ENCODE data around the gene KIF1B.
"Not testable (repeated sequence)": the region's sequence is repeated elsewhere in the genome, so short reads cannot be mapped to it uniquely, and the experiment has no call there.

Gene KIF1B

GRCh38 chr1:10253755-10254154 is 43.4 kb downstream of the KIF1B start:
- Histone ChIP-seq H3K9me3 (ENCODE audit: control insufficient read depth, low read length) (peaks cover 4% of the 10 kb centered on the region), H3K27ac (ENCODE audit: low read depth, low read length, severe bottlenecking) (peak overlapping the region; percentile 71), H3K36me3 (ENCODE audit: control insufficient read depth, insufficient read depth, low read length) (peaks cover 36% of the 10 kb centered on the region), H3K4me1 (ENCODE audit: control insufficient read depth, insufficient read depth, low read length, poor library complexity, severe bottlenecking) (peaks cover 6% of the 10 kb centered on the region), H3K4me3 (ENCODE audit: extremely low read depth, insufficient read depth, low read length, poor library complexity, severe bottlenecking) (no peak overlapping the region)
- 89 to 100% methylated on average over 2 to 3 of the region's 3 CpGs for WGBS, 2 experiments (ENCODE audit: insufficient coverage in 2 of 2)

GRCh38 chr1:10257851-10258250 is 47.5 kb downstream of the KIF1B start:
- H3K27ac ChIP-seq (ENCODE audit: low read depth, low read length, severe bottlenecking) = no peak overlapping the region
- no peaks in the 10 kb centered on the region for H3K9me3 ChIP-seq (ENCODE audit: control insufficient read depth, low read length)
- H3K4me3 ChIP-seq (ENCODE audit: extremely low read depth, insufficient read depth, low read length, poor library complexity, severe bottlenecking) = no peak overlapping the region
- H3K36me3 ChIP-seq (ENCODE audit: control insufficient read depth, insufficient read depth, low read length) = peaks cover 66% of the 10 kb centered on the region
- peaks cover 3% of the 10 kb centered on the region for H3K4me1 ChIP-seq (ENCODE audit: control insufficient read depth, insufficient read depth, low read length, poor library complexity, severe bottlenecking)
- 91 to 94% methylated on average over 4 of the region's 4 CpGs for WGBS, 2 experiments (ENCODE audit: insufficient coverage in 2 of 2)

DNA sequence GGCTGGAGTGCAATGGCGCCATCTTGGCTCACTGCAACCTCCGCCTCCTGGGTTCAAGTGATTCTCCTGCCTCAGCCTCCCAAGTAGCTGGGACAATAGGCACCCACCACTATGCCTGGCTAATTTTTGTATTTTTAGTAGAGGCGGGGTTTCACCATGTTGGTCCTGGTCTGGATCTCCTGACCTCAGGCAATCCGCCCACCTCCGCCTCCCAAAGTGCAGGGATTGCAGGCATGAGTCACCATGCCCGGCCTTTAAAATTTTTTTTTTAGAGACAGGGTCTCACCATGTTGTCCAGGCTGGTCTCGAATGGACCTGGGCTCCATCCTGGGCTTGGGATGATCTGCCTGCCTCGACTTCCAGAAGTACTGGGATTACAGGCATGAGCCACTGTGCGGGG is 49.2 kb downstream of the KIF1B start:
- H3K4me1 ChIP-seq (ENCODE audit: control insufficient read depth, insufficient read depth, low read length, poor library complexity, severe bottlenecking) = not testable (repeated sequence)
- WGBS, 2 experiments (ENCODE audit: insufficient coverage in 2 of 2) = 95 to 98% methylated on average over 6 to 7 of the region's 9 CpGs

GRCh38 chr1:10263450-10264082 is 53.2 kb downstream of the KIF1B start:
- Histone ChIP-seq H3K27ac (ENCODE audit: low read depth, low read length, severe bottlenecking) (no peak overlapping the region), H3K4me1 (ENCODE audit: control insufficient read depth, insufficient read depth, low read length, poor library complexity, severe bottlenecking) (no peaks in the 10 kb centered on the region), H3K9me3 (ENCODE audit: control insufficient read depth, low read length) (no peaks in the 10 kb centered on the region), H3K4me3 (ENCODE audit: extremely low read depth, insufficient read depth, low read length, poor library complexity, severe bottlenecking) (no peak overlapping the region), H3K36me3 (ENCODE audit: control insufficient read depth, insufficient read depth, low read length) (peaks cover 87% of the 10 kb centered on the region)
- WGBS, 2 experiments (ENCODE audit: insufficient coverage in 2 of 2) = 94 to 100% methylated on average over 2 of the region's 3 CpGs

More for the DNA sequence above, 49.2 kb downstream of the KIF1B start:
- H3K36me3 ChIP-seq (ENCODE audit: control insufficient read depth, insufficient read depth, low read length) = peaks cover 83% of the 10 kb centered on the region
- H3K9me3 ChIP-seq (ENCODE audit: control insufficient read depth, low read length); H3K27ac ChIP-seq (ENCODE audit: low read depth, low read length, severe bottlenecking); H3K4me3 ChIP-seq (ENCODE audit: extremely low read depth, insufficient read depth, low read length, poor library complexity, severe bottlenecking): not testable (repeated sequence)

DNA sequence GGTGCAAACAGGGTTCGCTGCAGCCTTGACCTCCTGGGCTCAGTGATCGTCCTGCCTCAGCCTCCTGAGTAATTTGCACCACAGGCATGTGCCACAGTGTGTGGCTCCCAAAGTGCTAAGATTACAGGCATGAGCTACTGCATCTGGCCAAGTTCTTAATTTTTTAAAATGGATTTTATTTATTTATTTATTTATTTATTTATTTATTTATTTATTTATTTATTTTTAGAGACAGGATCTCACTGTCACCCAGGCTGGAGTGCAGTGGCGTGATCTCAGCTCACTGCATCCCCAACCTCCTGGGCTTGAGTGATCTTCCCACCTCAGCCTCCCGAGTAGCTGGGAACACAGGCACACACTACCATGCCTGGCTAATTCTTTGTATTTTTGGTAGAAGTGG is 54.7 kb downstream of the KIF1B start:
- WGBS, 2 experiments (ENCODE audit: insufficient coverage in 2 of 2) = 80 to 92% methylated on average over 1 to 3 of the region's 4 CpGs
- H3K27ac ChIP-seq (ENCODE audit: low read depth, low read length, severe bottlenecking) = no peak overlapping the region
- H3K36me3 ChIP-seq (ENCODE audit: control insufficient read depth, insufficient read depth, low read length) = peaks cover 84% of the 10 kb centered on the region
- no peaks in the 10 kb centered on the region for H3K4me1 ChIP-seq (ENCODE audit: control insufficient read depth, insufficient read depth, low read length, poor library complexity, severe bottlenecking)
- no peaks in the 10 kb centered on the region for H3K9me3 ChIP-seq (ENCODE audit: control insufficient read depth, low read length)
- no peak overlapping the region for H3K4me3 ChIP-seq (ENCODE audit: extremely low read depth, insufficient read depth, low read length, poor library complexity, severe bottlenecking)

DNA sequence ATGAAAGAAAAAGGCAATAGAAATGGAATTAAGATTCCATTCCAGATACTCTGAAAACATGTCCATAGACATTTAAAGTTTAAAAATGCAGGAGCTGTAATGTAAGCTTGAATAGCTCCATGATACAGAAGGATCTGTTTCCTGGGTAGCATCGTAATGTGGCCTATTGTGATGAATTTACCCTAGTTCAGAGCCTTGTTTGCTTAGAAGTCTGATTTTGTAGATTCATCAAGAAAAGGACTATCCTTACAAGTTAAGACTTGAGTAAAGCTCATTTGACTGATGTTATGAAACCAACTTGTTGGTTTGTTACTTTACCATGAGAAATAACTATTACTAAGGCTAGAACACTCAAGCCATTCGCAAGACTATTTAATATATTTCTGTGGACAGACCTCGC is 55.5 kb downstream of the KIF1B start:
- Histone ChIP-seq H3K9me3 (ENCODE audit: control insufficient read depth, low read length) (no peaks in the 10 kb centered on the region), H3K27ac (ENCODE audit: low read depth, low read length, severe bottlenecking) (no peak overlapping the region), H3K4me3 (ENCODE audit: extremely low read depth, insufficient read depth, low read length, poor library complexity, severe bottlenecking) (no peak overlapping the region), H3K36me3 (ENCODE audit: control insufficient read depth, insufficient read depth, low read length) (peaks cover 76% of the 10 kb centered on the region), H3K4me1 (ENCODE audit: control insufficient read depth, insufficient read depth, low read length, poor library complexity, severe bottlenecking) (no peaks in the 10 kb centered on the region)
- WGBS, 2 experiments (ENCODE audit: insufficient coverage in 2 of 2) = 90% methylated on average over 2 of the region's 3 CpGs; no CpG with 5 or more reads in 1 of the 2 experiments

GRCh38 chr1:10267319-10267718 is 56.9 kb downstream of the KIF1B start:
- H3K4me1 ChIP-seq (ENCODE audit: control insufficient read depth, insufficient read depth, low read length, poor library complexity, severe bottlenecking) = no peaks in the 10 kb centered on the region
- peaks cover 75% of the 10 kb centered on the region for H3K36me3 ChIP-seq (ENCODE audit: control insufficient read depth, insufficient read depth, low read length)
- 100% methylated on average over 3 to 4 of the region's 5 CpGs for WGBS, 2 experiments (ENCODE audit: insufficient coverage in 2 of 2)
- no peak overlapping the region for H3K27ac ChIP-seq (ENCODE audit: low read depth, low read length, severe bottlenecking)
- H3K4me3 ChIP-seq (ENCODE audit: extremely low read depth, insufficient read depth, low read length, poor library complexity, severe bottlenecking) = no peak overlapping the region
- no peaks in the 10 kb centered on the region for H3K9me3 ChIP-seq (ENCODE audit: control insufficient read depth, low read length)

DNA sequence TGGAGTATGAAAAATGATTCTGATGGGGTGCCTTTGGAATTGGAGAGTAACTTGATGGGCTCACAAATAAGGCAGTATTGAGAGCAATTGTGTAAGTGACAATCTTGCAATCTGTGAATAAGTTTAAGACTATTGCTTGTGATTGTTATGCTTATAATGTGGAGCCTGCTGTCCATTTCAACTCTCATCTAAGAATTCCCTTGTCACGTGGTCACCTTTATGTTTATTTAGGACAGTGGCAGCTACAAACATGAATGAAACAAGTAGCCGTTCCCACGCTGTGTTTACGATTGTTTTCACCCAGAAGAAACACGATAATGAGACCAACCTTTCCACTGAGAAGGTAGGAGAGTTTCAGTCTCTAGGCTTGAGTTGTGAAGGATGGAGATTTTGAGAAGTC is 57.6 kb downstream of the KIF1B start:
- 96 to 100% methylated on average over 4 to 5 of the region's 5 CpGs for WGBS, 2 experiments (ENCODE audit: insufficient coverage in 2 of 2)
- Histone ChIP-seq H3K36me3 (ENCODE audit: control insufficient read depth, insufficient read depth, low read length) (peaks cover 71% of the 10 kb centered on the region), H3K27ac (ENCODE audit: low read depth, low read length, severe bottlenecking) (no peak overlapping the region)

DNA sequence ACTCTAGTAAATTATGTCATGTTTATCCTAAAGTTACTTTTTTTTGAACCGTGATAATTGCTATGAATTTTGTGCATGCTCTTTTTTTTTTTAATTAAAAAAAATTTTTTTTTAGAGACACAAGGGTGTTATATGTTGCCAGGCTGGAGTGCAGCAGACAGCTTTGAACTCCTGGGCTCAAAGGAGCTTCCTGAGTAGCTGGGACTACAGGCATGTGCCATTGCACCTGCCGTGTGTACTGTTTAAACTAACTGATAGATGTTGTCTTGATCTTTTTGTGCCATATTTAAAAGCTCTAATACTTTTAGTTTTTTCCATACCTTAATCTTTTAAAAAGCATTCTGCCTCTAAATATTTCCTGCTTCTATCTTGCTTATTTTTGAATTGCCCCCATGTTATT is 60.7 kb downstream of the KIF1B start:
- no peak overlapping the region for H3K27ac ChIP-seq (ENCODE audit: low read depth, low read length, severe bottlenecking)
- peaks cover 65% of the 10 kb centered on the region for H3K36me3 ChIP-seq (ENCODE audit: control insufficient read depth, insufficient read depth, low read length)
- no peaks in the 10 kb centered on the region for H3K9me3 ChIP-seq (ENCODE audit: control insufficient read depth, low read length)
- WGBS, 2 experiments (ENCODE audit: insufficient coverage in 2 of 2) = no CpG with 5 or more reads among the region's 2 CpGs
- H3K4me1 ChIP-seq (ENCODE audit: control insufficient read depth, insufficient read depth, low read length, poor library complexity, severe bottlenecking) = no peaks in the 10 kb centered on the region
- no peak overlapping the region for H3K4me3 ChIP-seq (ENCODE audit: extremely low read depth, insufficient read depth, low read length, poor library complexity, severe bottlenecking)

More for the DNA sequence above, 57.6 kb downstream of the KIF1B start:
- no peaks in the 10 kb centered on the region for H3K4me1 ChIP-seq (ENCODE audit: control insufficient read depth, insufficient read depth, low read length, poor library complexity, severe bottlenecking)
- no peaks in the 10 kb centered on the region for H3K9me3 ChIP-seq (ENCODE audit: control insufficient read depth, low read length)
- no peak overlapping the region for H3K4me3 ChIP-seq (ENCODE audit: extremely low read depth, insufficient read depth, low read length, poor library complexity, severe bottlenecking)

DNA sequence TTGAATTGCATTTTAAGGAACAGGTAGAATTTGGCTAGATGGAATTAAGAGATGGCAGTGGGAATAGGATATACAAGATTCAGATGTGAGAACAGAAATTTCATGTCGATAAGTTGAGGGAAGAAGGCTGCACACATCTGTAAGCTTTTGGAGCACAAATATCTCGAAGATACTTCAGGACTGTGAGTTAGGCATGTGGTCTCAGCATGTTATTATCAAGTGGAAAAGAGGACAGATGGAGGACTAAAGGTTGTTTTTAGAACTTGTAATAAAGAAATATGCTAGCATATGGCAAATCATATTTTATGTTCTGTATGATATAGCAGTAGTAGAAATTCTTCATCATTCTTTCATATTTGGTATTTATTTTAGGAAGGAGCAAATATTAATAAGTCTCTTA is 61.5 kb downstream of the KIF1B start:
- Histone ChIP-seq H3K9me3 (ENCODE audit: control insufficient read depth, low read length) (no peaks in the 10 kb centered on the region), H3K27ac (ENCODE audit: low read depth, low read length, severe bottlenecking) (no peak overlapping the region), H3K4me3 (ENCODE audit: extremely low read depth, insufficient read depth, low read length, poor library complexity, severe bottlenecking) (no peak overlapping the region), H3K4me1 (ENCODE audit: control insufficient read depth, insufficient read depth, low read length, poor library complexity, severe bottlenecking) (no peaks in the 10 kb centered on the region), H3K36me3 (ENCODE audit: control insufficient read depth, insufficient read depth, low read length) (peaks cover 65% of the 10 kb centered on the region)
- WGBS, 2 experiments (ENCODE audit: insufficient coverage in 2 of 2) = 93 to 95% methylated on average over 2 of the region's 2 CpGs

DNA sequence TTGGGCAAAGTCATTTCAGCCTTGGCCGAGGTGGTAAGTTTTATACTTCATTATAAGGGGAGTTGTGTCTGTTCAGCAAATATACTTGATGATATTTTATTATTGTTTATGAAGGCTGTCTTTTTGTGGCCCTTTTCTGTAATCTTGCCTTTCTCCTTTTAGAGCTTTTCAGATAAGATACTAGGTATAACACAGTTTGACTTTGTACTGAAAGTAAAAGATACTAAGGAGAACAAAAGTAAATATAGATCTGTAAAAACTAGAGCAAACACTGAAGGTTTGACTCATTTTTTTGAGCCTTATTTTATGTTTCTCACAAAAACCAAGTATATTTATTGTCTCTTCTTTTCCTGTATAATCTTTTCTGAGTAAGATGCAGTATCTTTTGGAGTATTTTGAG is 61.9 kb downstream of the KIF1B start:
- WGBS, 2 experiments (ENCODE audit: insufficient coverage in 2 of 2) = no CpG with 5 or more reads among the region's 1 CpG
- Histone ChIP-seq H3K9me3 (ENCODE audit: control insufficient read depth, low read length) (no peaks in the 10 kb centered on the region), H3K4me1 (ENCODE audit: control insufficient read depth, insufficient read depth, low read length, poor library complexity, severe bottlenecking) (no peaks in the 10 kb centered on the region), H3K4me3 (ENCODE audit: extremely low read depth, insufficient read depth, low read length, poor library complexity, severe bottlenecking) (no peak overlapping the region), H3K27ac (ENCODE audit: low read depth, low read length, severe bottlenecking) (no peak overlapping the region), H3K36me3 (ENCODE audit: control insufficient read depth, insufficient read depth, low read length) (peaks cover 65% of the 10 kb centered on the region)
